ENCODE data around the gene ENPP6.

DNA sequence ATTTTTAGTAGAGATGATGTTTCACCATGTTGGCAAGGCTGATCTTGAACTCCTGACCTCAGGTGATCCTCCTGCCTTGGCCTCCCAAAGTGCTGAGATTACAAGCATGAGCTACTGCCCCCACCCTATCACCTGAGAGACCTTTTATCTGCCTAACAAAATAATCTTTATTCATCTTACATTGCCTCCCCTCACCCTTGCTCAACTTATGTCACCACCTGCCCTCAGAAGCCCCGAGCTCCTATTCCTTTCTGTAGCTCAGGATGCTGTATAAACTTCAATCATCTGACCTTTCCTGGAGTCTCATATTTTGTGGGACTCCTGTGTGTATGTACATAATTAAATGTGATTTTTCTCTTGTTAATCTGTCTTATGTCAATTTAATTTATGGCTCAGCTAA lies 29.7 kb upstream of the ENPP6 start:
- TF ChIP-seq, protein P1, sequence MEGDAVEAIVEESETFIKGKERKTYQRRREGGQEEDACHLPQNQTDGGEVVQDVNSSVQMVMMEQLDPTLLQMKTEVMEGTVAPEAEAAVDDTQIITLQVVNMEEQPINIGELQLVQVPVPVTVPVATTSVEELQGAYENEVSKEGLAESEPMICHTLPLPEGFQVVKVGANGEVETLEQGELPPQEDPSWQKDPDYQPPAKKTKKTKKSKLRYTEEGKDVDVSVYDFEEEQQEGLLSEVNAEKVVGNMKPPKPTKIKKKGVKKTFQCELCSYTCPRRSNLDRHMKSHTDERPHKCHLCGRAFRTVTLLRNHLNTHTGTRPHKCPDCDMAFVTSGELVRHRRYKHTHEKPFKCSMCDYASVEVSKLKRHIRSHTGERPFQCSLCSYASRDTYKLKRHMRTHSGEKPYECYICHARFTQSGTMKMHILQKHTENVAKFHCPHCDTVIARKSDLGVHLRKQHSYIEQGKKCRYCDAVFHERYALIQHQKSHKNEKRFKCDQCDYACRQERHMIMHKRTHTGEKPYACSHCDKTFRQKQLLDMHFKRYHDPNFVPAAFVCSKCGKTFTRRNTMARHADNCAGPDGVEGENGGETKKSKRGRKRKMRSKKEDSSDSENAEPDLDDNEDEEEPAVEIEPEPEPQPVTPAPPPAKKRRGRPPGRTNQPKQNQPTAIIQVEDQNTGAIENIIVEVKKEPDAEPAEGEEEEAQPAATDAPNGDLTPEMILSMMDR (conservative IDR thresholded peaks at IDR 0.05; ENCODE audit: low read length): no peak
- no peak for TF ChIP-seq EZH2phosphoT487 (IDR thresholded peaks at IDR 0.05; ENCODE audit: borderline replicate concordance, low read depth, low read length)

All from OCI-LY7 (cell line).